MM.1S (cell line): Measurements from ENCODE around the gene MYLK2.

Experiments
- CTCF ChIP-seq: fragments of 300-600 bp; sonication (generic); IDR thresholded peaks from 2 replicates; pipeline ENCODE4 v1.5.1; 2016; ENCODE audit warnings: antibody characterized with exemption, low read length, mixed read lengths
- EZH2 ChIP-seq: fragments of 300-600 bp; sonication (generic); optimal IDR thresholded peaks from 2 replicates; pipeline ENCODE3; 2017; ENCODE audit warnings: low read depth, mild to moderate bottlenecking, antibody characterized with exemption, low read length, mixed read lengths

DNA sequence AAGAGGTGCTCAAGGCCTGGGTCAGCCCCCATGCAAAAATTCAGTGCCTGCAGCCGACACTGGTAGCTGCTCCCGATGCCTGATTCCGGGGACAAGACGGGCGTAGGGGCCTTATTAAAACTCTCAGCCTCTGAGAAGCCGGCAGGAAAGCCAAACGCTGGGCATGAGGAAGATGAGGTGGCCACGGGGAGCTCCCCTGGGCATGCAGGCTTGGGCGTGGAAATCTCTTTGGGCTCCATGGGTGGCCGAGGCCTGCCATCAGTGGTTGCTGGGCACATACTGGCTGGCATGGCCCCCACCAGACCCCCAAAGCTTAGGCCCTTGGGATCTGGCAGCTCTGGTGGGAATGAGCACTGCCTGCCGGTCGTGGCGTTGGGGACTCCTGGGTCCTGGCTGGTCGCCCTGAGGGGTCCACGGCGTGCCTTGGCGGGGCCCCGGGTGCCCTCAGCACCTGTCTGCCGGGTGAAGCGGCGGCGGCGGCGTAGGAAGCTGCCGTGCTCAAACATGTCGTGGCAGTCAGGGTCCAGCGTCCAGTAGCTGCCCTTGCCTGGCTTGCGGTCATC lies 25.7 kb downstream of the MYLK2 start:
- no peak for TF ChIP-seq CTCF
- TF ChIP-seq EZH2: no peak
